CD4-positive, CD25-positive, alpha-beta regulatory T cell (primary cell): ENCODE measurements around the gene ZNF213. TPM values are rescaled to one million over a fixed set of nuclear protein-coding genes. Genes with fewer than 3 reads are reported as not detected.

Experiments used
- ATAC-seq, 2 donors: fragments of 150-1000 bp; cut with Tn5 transposase; one replicate each; pipeline ENCODE4 v1.10.0; 2021; ENCODE audit warnings: low read depth in 2 of 2, moderate number of reproducible peaks in 2 of 2, moderate library complexity in 1 of 2
- DNase-seq, 3 donors: peaks; one replicate each; pipeline versions ENCODE4 v3.0.0 to v3.0.0-alpha.2; 2012 to 2022; ENCODE audit warnings: mixed read lengths in 1 of 3
- H3K27ac ChIP-seq: one replicate; pipeline ENCODE4 v1.7.0; 2013; ENCODE audit warnings: mild to moderate bottlenecking, low read length; ENCODE audit not compliant: insufficient read depth, poor library complexity, severe bottlenecking
- H3K27me3 ChIP-seq: one replicate; pipeline ENCODE4 v1.7.0; 2013; ENCODE audit warnings: low read length; ENCODE audit not compliant: control insufficient read depth, insufficient read depth
- H3K36me3 ChIP-seq: one replicate; pipeline ENCODE4 v1.7.0; 2013; ENCODE audit warnings: mild to moderate bottlenecking, low read length, moderate library complexity; ENCODE audit not compliant: control insufficient read depth, insufficient read depth
- H3K4me1 ChIP-seq: 2 replicates; pipeline ENCODE4 v1.7.0; 2013; ENCODE audit warnings: mild to moderate bottlenecking, low read length; ENCODE audit not compliant: insufficient read depth, control insufficient read depth, poor library complexity, severe bottlenecking
- H3K4me3 ChIP-seq: one replicate; pipeline ENCODE4 v1.7.0; 2013; ENCODE audit warnings: low read depth, mild to moderate bottlenecking, low read length, moderate library complexity
- H3K9me3 ChIP-seq, 2 experiments: 1 replicate in 1 of 2; 2 replicates in 1 of 2; pipeline ENCODE4 v1.7.0; 2013; ENCODE audit warnings: low read length in 2 of 2, mild to moderate bottlenecking in 1 of 2, moderate library complexity in 1 of 2; ENCODE audit not compliant: control insufficient read depth in 2 of 2
- H3K27ac Mint-ChIP-seq, 3 donors: one replicate each; pipeline ENCODE4 v1.8.0; 2020 to 2022; ENCODE audit warnings: mild to moderate bottlenecking in 3 of 3, mixed read lengths in 3 of 3, moderate library complexity in 2 of 3
- H3K27me3 Mint-ChIP-seq: one replicate; pipeline ENCODE4 v1.8.0; 2022; ENCODE audit warnings: mild to moderate bottlenecking, mixed read lengths
- H3K36me3 Mint-ChIP-seq: one replicate; pipeline ENCODE4 v1.8.0; 2020; ENCODE audit warnings: mixed read lengths
- H3K4me1 Mint-ChIP-seq, 4 donors: one replicate each; pipeline ENCODE4 v1.8.0; 2020 to 2022; ENCODE audit warnings: mixed read lengths in 4 of 4, mild to moderate bottlenecking in 1 of 4
- H3K4me3 Mint-ChIP-seq, 4 donors: one replicate each; pipeline ENCODE4 v1.8.0; 2020 to 2022; ENCODE audit warnings: mild to moderate bottlenecking in 4 of 4, mixed read lengths in 4 of 4, moderate library complexity in 3 of 4
- H3K9me3 Mint-ChIP-seq, 7 donors: one replicate each; pipeline ENCODE4 v1.8.0; 2020 to 2022; ENCODE audit warnings: mixed read lengths in 7 of 7, mild to moderate bottlenecking in 3 of 7, moderate library complexity in 2 of 7
- polyA plus RNA-seq, 4 donors: library from polyadenylated mRNA; unstranded; fragments of 300-500 nt; fragmentation: Illumina TruSeq; gene quantifications; one replicate each; pipeline ENCODE4 v1.2.3, GENCODE V29; 2021
- total RNA-seq: library from RNA; stranded (reverse); gene quantifications from one replicate; pipeline ENCODE4 v1.2.3, GENCODE V29; 2022

Gene ZNF213
- total and polyA plus RNA-seq, 5 donors from 2014 or later, result 1.9 to 3.8 (median 2.2) TPM

DNA sequence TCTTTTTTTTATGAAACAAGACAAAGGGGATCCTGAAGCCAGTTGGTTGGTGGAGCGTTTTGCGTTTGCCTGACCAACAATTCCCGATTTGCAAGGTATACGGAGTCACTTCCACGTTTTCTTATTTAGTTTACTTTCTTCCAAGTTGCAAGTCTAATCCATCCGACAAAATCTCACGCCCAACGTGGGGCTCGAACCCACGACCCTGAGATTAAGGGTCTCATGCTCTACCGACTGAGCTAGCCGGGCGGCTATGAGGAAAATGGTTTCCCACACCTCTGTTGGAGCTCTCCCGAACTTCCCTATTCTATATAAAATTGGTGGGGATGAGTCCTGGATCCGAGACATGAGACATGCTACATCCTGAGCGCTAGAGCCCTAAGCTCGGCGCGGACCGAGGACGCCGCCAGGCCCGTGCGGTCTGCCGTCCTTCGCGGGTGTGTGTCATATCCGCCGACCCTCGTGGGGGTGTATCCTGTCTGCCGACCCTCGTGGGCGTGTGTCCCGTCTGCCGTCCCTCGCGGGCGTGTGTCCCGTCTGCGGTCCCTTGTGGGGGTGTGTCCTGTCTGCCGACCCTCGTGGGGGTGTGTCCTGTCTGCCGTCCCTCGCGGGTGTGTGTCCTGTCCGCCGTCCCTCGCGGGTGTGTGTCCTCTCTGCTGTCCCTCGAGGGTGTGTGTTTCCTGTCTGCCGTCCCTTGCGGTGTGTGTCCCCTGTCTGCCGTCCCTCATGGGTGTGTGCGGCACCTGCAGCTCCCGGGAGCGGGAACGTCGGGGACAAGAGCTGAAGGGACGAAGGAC lies 22.6 kb downstream of the ZNF213 start:
- H3K27ac ChIP-seq, result peak overlapping the region; percentile 67
- Mint-ChIP-seq H3K36me3 (peaks cover 3% of the 10 kb centered on the region), H3K9me3 (peaks cover 0 to 20% (median 5%) of the 10 kb centered on the region in 7 donors)

DNA sequence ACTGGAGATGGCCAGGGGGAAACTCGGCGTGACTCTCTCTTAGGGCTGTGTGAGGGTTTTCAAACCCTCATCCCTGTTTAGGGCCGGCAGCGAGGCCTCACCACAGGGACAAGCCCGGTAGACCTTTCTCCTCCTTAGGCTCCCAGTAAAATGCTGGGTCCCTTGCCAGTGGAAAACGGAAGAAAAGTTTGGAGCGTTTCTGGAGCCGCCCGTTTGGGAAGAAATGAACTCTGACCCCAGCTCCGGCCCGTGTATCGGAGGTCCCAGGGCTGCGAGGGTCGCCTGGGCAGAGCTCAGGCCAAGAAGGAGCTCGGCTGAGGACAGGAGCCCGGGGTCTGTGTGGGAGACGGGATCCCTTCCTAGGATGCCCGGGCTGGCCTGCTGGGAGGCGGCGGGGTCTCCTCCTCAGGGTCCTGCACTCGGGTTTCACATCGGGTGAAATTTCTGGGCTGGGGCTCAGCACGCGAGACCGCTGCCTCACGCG lies 23.2 kb downstream of the ZNF213 start:
- Mint-ChIP-seq H3K4me1 (peaks cover 8 to 30% (median 27%) of the 10 kb centered on the region in 4 donors), H3K9me3 (peaks cover 0 to 20% (median 2%) of the 10 kb centered on the region in 7 donors), H3K36me3 (peaks cover 3% of the 10 kb centered on the region), H3K4me3 (peak overlapping the region; percentile 88 to 95 (median 90)), H3K27me3 (peaks cover 26% of the 10 kb centered on the region), H3K27ac (peak overlapping the region; percentile 76 to 93 (median 87))
- H3K4me1 ChIP-seq, result peaks cover 26% of the 10 kb centered on the region
- DNase-seq, result no peak
- H3K27me3 ChIP-seq, result peaks cover 4% of the 10 kb centered on the region
- no peak for ATAC-seq
- peaks cover 0 to 8% of the 10 kb centered on the region in 2 experiments for H3K9me3 ChIP-seq
- no peaks in the 10 kb centered on the region for H3K36me3 ChIP-seq
- peak overlapping the region; percentile 59 for H3K4me3 ChIP-seq
- peak overlapping the region; percentile 67 for H3K27ac ChIP-seq

More for the DNA sequence above, 22.6 kb downstream of the ZNF213 start:
- ATAC-seq, result peak in 1 of 2 donors; percentile 6
- Mint-ChIP-seq H3K4me1 (peaks cover 13 to 35% (median 28%) of the 10 kb centered on the region in 4 donors), H3K27ac (peak overlapping the region; percentile 76 to 93 (median 87)), H3K27me3 (peaks cover 28% of the 10 kb centered on the region), H3K4me3 (peak overlapping the region; percentile 88 to 95 (median 90))
- peaks cover 30% of the 10 kb centered on the region for H3K4me1 ChIP-seq
- no peaks in the 10 kb centered on the region for H3K36me3 ChIP-seq
- peak overlapping the region; percentile 59 for H3K4me3 ChIP-seq
- H3K9me3 ChIP-seq, result peaks cover 0 to 8% of the 10 kb centered on the region in 2 experiments
- DNase-seq, result peak in 2 of 3 donors; percentile 59 to 62
- H3K27me3 ChIP-seq, result peaks cover 4% of the 10 kb centered on the region

DNA sequence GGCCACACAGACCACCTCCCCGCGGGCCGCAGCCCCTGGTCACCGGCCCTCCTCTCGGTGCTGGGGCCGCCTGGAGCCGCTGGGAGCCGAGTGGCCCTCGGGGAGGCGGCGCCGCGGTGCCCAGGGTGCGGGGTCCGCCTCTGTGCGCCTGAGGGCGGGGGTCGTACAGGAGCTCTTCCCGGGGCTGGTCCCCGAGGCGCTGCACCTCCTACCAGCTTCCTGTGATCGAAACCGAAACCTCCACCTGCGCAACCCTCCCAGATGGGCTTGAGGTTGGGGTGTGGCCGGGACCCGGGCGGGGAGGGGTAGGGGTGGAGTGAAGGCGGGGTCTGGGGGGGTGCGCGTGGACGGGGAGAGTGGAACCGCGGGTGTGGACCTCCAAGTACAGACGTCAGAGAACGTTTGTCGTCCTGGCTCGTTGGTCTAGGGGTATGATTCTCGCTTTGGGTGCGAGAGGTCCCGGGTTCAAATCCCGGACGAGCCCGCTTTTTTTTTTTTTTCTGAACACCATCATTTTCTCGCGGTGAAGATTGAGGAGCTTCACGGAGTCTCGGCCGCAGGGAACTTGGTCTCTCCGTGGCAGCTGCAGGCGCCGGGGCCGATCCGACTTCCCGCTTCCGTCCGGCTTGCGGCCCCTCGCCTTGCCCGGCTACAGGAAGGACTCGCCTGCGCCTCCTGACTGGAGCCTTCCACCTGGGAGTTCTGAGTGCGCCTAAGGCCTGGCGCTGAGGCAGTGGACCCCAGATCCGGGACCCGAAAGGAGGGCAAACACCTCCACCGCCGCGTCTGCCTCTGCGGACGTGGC lies 23.9 kb downstream of the ZNF213 start:
- peaks cover 0 to 8% of the 10 kb centered on the region in 2 experiments for H3K9me3 ChIP-seq
- peak overlapping the region; percentile 91 to 97 (median 94) for H3K4me3 Mint-ChIP-seq
- peaks cover 3% of the 10 kb centered on the region for H3K36me3 Mint-ChIP-seq
- peak overlapping the region; percentile 94 to 97 (median 96) for H3K27ac Mint-ChIP-seq
- peaks cover 25% of the 10 kb centered on the region for H3K27me3 Mint-ChIP-seq
- peaks cover 8 to 35% (median 27%) of the 10 kb centered on the region in 4 donors for H3K4me1 Mint-ChIP-seq
- H3K27ac ChIP-seq, result peak overlapping the region; percentile 67
- H3K27me3 ChIP-seq, result peaks cover 4% of the 10 kb centered on the region
- peaks cover 0 to 18% (median 2%) of the 10 kb centered on the region in 7 donors for H3K9me3 Mint-ChIP-seq
- peak overlapping the region; percentile 75 for H3K4me3 ChIP-seq
- DNase-seq (peak; percentile 89 to 94 (median 89)), ATAC-seq (peak; percentile 91 to 92)
- no peaks in the 10 kb centered on the region for H3K36me3 ChIP-seq
- peaks cover 26% of the 10 kb centered on the region for H3K4me1 ChIP-seq

DNA sequence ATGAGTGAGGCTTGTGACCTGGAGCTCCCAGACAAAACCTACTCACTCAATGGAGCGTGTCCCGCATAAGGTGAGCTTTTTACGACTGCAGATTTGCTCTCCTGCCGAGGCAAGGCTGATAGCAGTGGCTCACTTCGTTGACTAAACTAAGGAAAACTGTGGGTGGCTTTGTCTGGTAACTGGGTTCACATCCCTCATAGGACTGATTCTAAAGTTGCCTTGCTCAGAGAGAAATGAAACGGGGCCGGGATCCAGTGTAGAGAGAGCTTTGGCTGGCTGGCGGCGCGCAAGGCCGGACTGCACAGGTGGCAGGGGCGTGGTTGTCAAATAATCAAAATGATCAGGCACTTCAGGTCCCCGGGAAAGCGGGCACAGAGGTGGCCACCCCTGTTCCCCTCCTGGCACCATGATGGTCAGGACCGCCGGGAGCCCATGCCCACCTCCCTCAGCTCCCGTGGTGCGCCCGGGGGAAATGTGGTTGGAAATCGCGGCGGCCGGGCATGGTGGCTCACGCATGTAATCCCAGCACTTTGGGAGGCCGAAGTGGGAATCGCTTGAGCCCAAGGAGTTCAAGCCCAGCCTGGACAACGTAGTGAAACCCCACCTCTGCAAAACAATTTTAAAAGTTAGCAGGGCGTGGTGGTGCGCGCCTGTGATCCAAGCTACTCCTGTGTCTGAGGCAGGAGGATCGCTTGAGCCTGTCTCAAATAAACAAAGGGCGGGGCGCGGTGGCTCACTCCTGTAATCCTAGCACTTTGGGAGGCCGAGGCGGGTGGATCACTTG lies 26.6 kb downstream of the ZNF213 start:
- Histone ChIP-seq H3K36me3 (no peaks in the 10 kb centered on the region), H3K27me3 (no peaks in the 10 kb centered on the region), H3K4me1 (peaks cover 34% of the 10 kb centered on the region), H3K4me3 (no peak overlapping the region), H3K9me3 (no peaks in the 10 kb centered on the region), H3K27ac (no peak overlapping the region)
- Mint-ChIP-seq H3K27ac (peak overlapping the region in 2 of 3 donors; percentile 48 to 65), H3K9me3 (peaks cover 0 to 4% (median 0%) of the 10 kb centered on the region in 7 donors), H3K36me3 (peaks cover 3% of the 10 kb centered on the region), H3K4me3 (peak overlapping the region; percentile 27 to 70 (median 56)), H3K4me1 (peaks cover 13 to 41% (median 25%) of the 10 kb centered on the region in 4 donors), H3K27me3 (peaks cover 20% of the 10 kb centered on the region)
- no peak for ATAC-seq
- DNase-seq, result no peak

DNA sequence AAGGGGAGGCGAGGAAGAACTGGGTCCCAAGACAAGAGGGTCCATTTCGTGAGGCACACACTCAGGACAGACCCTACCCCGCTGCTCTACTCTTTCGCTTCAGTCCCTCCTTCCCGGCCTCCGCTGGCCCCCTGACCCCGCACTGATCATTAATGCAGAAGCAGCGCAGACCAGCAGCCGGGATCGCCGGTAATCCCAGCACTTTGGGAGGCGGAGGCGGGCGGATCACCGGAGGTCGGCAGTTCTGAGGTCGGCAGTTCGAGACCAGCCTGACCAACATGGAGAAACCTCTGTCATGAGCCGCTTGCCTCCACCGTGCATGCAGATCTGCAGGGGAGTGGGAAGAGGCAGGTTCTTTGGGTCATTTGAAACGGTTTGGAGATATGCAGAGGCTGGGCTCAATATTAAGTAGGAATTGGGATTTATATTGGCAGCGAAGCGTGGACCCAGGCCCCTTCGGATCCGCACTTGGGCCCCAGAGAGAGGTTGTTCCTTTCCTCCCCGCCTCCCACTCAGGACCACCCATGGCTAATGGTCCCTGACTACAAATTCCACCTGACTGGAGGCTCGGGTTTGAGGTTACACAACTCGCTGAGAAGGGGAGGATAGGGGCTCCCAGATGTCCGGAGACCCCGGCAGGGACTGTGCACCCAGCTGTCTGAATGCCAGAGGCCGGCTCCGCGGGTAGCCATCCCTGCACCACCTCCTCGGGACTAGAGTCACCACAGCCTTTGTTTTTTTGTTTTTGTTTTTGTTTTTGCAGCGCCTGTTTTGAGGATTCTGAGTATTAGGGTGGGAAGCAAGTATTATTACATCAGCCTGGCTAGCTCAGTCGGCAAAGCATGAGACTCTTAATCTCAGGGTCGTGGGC lies 29.5 kb downstream of the ZNF213 start:
- H3K4me1 Mint-ChIP-seq, result peaks cover 4 to 23% (median 11%) of the 10 kb centered on the region in 4 donors
- H3K27ac Mint-ChIP-seq, result no peak overlapping the region
- H3K9me3 Mint-ChIP-seq, result peaks cover 0 to 1% (median 0%) of the 10 kb centered on the region in 7 donors
- H3K4me3 Mint-ChIP-seq, result peak overlapping the region in 2 of 4 donors; percentile 47 to 70
- peaks cover 4% of the 10 kb centered on the region for H3K27me3 ChIP-seq
- H3K36me3 ChIP-seq, result no peaks in the 10 kb centered on the region
- peaks cover 15% of the 10 kb centered on the region for H3K4me1 ChIP-seq
- H3K4me3 ChIP-seq, result no peak overlapping the region
- DNase-seq (no peak), ATAC-seq (no peak)
- H3K9me3 ChIP-seq, result no peaks in the 10 kb centered on the region
- no peaks in the 10 kb centered on the region for H3K36me3 Mint-ChIP-seq
- H3K27ac ChIP-seq, result no peak overlapping the region
- peaks cover 6% of the 10 kb centered on the region for H3K27me3 Mint-ChIP-seq

DNA sequence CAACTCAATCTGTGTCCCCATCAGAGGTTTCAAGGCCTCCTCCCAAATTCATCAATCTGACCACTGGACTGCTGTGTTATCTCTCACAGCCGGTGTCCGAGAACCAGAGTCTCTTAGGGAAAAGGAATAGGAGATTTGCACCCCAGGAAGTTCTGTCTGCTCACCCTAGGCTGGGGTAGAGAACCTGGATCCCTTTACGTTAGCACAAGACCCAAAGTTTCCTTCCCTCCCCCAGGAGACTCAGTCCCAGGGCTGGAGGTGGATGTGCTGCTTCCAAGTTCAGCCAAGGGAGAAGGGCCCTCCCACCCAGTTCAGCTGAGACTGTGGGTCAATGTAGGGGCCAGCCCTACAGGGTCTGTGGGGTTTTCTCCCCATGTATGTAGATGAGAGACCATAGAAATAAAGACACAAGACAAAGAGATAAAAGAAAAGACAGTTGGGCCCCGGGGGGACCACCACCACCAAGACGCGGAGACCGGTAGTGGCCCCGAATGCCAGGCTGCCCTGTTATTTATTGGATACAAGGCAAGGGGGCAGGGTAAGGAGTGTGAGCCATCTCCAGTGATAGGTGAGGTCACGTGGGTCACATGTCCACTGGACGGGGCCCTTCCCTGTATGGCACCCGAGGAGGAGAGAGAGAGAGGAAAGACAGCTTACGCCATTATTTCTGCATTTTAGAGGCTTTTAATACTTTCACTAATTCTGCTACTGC lies 30.4 kb downstream of the ZNF213 start:
- H3K36me3 ChIP-seq, result no peaks in the 10 kb centered on the region
- peak overlapping the region; percentile 46 to 62 (median 48) for H3K4me3 Mint-ChIP-seq
- no peak for DNase-seq
- H3K4me3 ChIP-seq, result peak overlapping the region; percentile 72
- ATAC-seq, result no peak
- H3K9me3 Mint-ChIP-seq, result peaks cover 0 to 1% (median 0%) of the 10 kb centered on the region in 7 donors
- H3K27ac ChIP-seq, result peak overlapping the region; percentile 23
- peak overlapping the region in 2 of 3 donors; percentile 92 to 95 for H3K27ac Mint-ChIP-seq
- H3K27me3 ChIP-seq, result peaks cover 4% of the 10 kb centered on the region
- H3K4me1 Mint-ChIP-seq, result peaks cover 4 to 18% (median 11%) of the 10 kb centered on the region in 4 donors
- H3K9me3 ChIP-seq, result no peaks in the 10 kb centered on the region
- H3K27me3 Mint-ChIP-seq, result peaks cover 15% of the 10 kb centered on the region
- H3K36me3 Mint-ChIP-seq, result no peaks in the 10 kb centered on the region
- peaks cover 9% of the 10 kb centered on the region for H3K4me1 ChIP-seq
